GM13976 (cell line): Measurements from ENCODE around the gene FANCI.

Source experiments
- DNase-seq: peaks from one replicate; pipeline ENCODE4 v3.0.0; 2012; ENCODE audit warnings: low spot score
- CTCF ChIP-seq: IDR thresholded peaks from 2 replicates; pipeline ENCODE4 v1.5.1; 2012; ENCODE audit warnings: borderline replicate concordance, mild to moderate bottlenecking; ENCODE audit not compliant: insufficient read depth; ENCODE audit errors: extremely low read depth, missing control alignments, control extremely low read depth
- in situ Hi-C: fragments of 300-500 bp; cut with MboI; formaldehyde crosslinking; loops from one replicate; pipeline ENCODE4 v1.12.0; 2022; ENCODE audit warnings: low sequenced_read_pairs, mixed read lengths, inconsistent platforms; ENCODE audit not compliant: unreplicated experiment

Gene FANCI

GRCh38 chr15:89243691-89244573 lies at the start of gene FANCI:
Gene FANCI (plus strand): TSS chr15:89243979. CDS start chr15:89247648, 3,669 bp downstream.
- peak; percentile 96 for DNase-seq
- in situ Hi-C loops = no loop called here
- peak; percentile 57 for TF ChIP-seq CTCF

GRCh38 chr15:89194608-89195007 lies 49.2 kb upstream of the FANCI start:
- no peak for DNase-seq
- no peak for TF ChIP-seq CTCF
- in situ Hi-C loops = no loop called here

GRCh38 chr15:89195836-89196235 lies 47.9 kb upstream of the FANCI start:
- TF ChIP-seq CTCF = no peak
- no peak for DNase-seq

GRCh38 chr15:89196241-89196640 lies 47.5 kb upstream of the FANCI start:
- TF ChIP-seq CTCF = no peak
- DNase-seq = no peak
- in situ Hi-C loops = no loop called here

More at GRCh38 chr15:89195836-89196235, 47.9 kb upstream of the FANCI start:
- in situ Hi-C loops = no loop called here

GRCh38 chr15:89196994-89197393 lies 46.8 kb upstream of the FANCI start:
- in situ Hi-C loops = no loop called here
- no peak for DNase-seq
- TF ChIP-seq CTCF = no peak

GRCh38 chr15:89197503-89197971 lies 46.2 kb upstream of the FANCI start:
- no peak for TF ChIP-seq CTCF
- in situ Hi-C loops = no loop called here
- DNase-seq = no peak
